Measurements from ENCODE around the gene MMAA.

DNA sequence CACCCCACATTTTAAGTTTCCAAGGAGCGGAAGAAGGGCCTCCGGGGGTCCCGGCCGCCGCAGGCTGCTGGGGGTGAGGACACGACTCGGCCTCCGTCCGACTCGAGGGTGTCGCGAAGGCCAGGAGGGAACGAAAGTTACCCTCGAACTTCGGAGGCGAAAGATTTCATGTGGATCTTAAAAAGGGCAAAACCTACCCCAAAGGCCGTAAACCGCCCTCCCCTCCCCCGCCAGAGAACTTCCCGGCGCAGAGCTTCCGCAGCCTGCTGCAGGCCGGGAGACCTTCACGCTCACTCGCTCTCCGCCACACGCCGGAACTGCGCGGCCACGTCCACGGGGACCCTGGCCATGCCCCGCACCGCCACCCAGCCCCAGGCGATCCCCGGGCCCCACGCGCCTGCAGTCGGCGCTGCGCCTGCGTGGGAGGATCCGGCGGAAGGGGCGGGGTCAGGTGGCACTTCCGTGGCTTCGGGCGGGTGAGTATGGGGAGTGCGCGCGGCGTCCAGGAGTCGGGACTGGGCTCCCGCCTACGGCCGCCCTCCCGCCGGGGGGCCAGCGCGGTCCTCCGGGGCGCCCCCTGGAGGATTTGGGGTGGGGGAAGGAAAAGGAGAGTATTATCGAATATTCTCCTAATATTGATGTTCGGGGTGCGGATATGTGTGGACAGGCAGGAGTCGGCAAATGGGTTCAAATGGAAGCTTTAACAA, at the start of gene MMAA:
- peak; percentile 91 for TF ChIP-seq POLR2AphosphoS5 (IDR thresholded peaks at IDR 0.05; ENCODE audit: low read depth, low read length)
- TF ChIP-seq, protein P1, sequence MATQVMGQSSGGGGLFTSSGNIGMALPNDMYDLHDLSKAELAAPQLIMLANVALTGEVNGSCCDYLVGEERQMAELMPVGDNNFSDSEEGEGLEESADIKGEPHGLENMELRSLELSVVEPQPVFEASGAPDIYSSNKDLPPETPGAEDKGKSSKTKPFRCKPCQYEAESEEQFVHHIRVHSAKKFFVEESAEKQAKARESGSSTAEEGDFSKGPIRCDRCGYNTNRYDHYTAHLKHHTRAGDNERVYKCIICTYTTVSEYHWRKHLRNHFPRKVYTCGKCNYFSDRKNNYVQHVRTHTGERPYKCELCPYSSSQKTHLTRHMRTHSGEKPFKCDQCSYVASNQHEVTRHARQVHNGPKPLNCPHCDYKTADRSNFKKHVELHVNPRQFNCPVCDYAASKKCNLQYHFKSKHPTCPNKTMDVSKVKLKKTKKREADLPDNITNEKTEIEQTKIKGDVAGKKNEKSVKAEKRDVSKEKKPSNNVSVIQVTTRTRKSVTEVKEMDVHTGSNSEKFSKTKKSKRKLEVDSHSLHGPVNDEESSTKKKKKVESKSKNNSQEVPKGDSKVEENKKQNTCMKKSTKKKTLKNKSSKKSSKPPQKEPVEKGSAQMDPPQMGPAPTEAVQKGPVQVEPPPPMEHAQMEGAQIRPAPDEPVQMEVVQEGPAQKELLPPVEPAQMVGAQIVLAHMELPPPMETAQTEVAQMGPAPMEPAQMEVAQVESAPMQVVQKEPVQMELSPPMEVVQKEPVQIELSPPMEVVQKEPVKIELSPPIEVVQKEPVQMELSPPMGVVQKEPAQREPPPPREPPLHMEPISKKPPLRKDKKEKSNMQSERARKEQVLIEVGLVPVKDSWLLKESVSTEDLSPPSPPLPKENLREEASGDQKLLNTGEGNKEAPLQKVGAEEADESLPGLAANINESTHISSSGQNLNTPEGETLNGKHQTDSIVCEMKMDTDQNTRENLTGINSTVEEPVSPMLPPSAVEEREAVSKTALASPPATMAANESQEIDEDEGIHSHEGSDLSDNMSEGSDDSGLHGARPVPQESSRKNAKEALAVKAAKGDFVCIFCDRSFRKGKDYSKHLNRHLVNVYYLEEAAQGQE (IDR thresholded peaks at IDR 0.05; ENCODE audit: insufficient read depth in 1 of 2, low read depth in 2 of 2, low read length in 2 of 2) = no peak
